ENCODE measurements around the gene ZDHHC5.

The ZDHHC5 gene

DNA sequence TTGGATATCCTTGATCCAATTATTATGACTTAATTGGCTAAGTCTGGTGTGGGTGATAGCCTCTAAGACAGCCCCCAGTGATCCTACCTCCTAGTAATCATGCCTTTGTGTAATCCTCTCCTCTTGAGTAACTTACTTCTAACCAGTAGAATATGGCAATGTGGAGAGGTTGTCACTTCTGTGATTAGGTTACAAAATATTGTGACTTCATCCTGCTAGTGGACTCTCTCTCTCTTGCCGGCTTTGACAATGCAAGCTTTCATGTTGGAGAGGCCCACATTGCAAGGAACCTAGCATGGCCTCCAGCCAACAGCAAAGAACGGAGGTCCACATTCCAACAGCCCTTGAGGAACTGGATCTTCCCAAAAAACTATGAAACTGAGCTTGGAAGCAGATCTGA lies 37.7 kb upstream of the ZDHHC5 start:
- Histone ChIP-seq H3K79me2 (ENCODE audit: low read length) (no peaks in the 10 kb centered on the region), H3K27me3 (replicated peaks; ENCODE audit: insufficient read depth, low read length) (no peaks in the 10 kb centered on the region), H3K9me3 (replicated peaks; ENCODE audit: insufficient read depth, low read length) (no peaks in the 10 kb centered on the region), H3K9ac (ENCODE audit: low read length) (no peak overlapping the region), H3K4me1 (ENCODE audit: low read length) (no peaks in the 10 kb centered on the region), H4K20me1 (ENCODE audit: insufficient read depth, low read length) (no peaks in the 10 kb centered on the region), H3F3A (ENCODE audit: insufficient read depth, low read length) (no peaks in the 10 kb centered on the region), H3K9me2 (replicated peaks; ENCODE audit: insufficient read depth, low read length) (no peaks in the 10 kb centered on the region), H3K27ac (ENCODE audit: low read length) (no peak overlapping the region), H3K4me2 (ENCODE audit: low read depth, low read length) (no peak overlapping the region), H3K36me3 (replicated peaks; ENCODE audit: insufficient read depth, low read length) (no peaks in the 10 kb centered on the region), H3K4me3 (ENCODE audit: low read length) (no peak overlapping the region), H2AFZ (ENCODE audit: low read length) (no peak overlapping the region)
- TF ChIP-seq EZH2 (optimal IDR thresholded peaks at IDR 0.05; ENCODE audit: low read depth, low read length) (no peak), EZH2phosphoT487 (IDR thresholded peaks at IDR 0.05; ENCODE audit: low read length) (no peak), CTCF (IDR thresholded peaks at IDR 0.05; ENCODE audit: low read length) (no peak)
- no peak for DNase-seq

DNA sequence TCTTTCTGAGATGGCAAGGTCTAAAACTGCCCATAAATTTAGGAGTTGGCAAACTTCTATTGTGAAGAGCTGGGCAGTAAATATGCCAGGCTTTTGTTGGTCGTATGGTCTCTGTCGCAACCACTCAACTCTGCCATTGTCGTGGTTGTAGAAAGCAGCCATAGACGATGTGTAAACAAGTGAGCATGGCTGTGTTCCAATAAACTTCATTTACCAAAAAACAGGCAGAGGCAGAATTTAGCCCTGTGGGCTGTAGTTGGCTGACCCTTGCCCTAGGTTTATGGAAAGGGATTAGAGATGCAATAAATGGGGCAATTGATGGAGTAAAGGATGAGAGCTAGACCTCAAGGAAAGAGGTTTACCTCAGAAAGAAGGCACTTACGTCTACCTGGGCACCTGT lies 35.8 kb upstream of the ZDHHC5 start:
- Histone ChIP-seq H3K4me3 (ENCODE audit: low read length) (no peak overlapping the region), H3F3A (ENCODE audit: insufficient read depth, low read length) (no peaks in the 10 kb centered on the region), H4K20me1 (ENCODE audit: insufficient read depth, low read length) (no peaks in the 10 kb centered on the region), H3K36me3 (replicated peaks; ENCODE audit: insufficient read depth, low read length) (no peaks in the 10 kb centered on the region), H3K9me2 (replicated peaks; ENCODE audit: insufficient read depth, low read length) (no peaks in the 10 kb centered on the region), H3K79me2 (ENCODE audit: low read length) (no peaks in the 10 kb centered on the region), H3K4me2 (ENCODE audit: low read depth, low read length) (no peak overlapping the region), H2AFZ (ENCODE audit: low read length) (no peak overlapping the region), H3K27ac (ENCODE audit: low read length) (no peak overlapping the region), H3K27me3 (replicated peaks; ENCODE audit: insufficient read depth, low read length) (no peaks in the 10 kb centered on the region), H3K9me3 (replicated peaks; ENCODE audit: insufficient read depth, low read length) (no peaks in the 10 kb centered on the region), H3K4me1 (ENCODE audit: low read length) (no peaks in the 10 kb centered on the region), H3K9ac (ENCODE audit: low read length) (no peak overlapping the region)
- DNase-seq = no peak
- TF ChIP-seq EZH2phosphoT487 (IDR thresholded peaks at IDR 0.05; ENCODE audit: low read length) (no peak), EZH2 (optimal IDR thresholded peaks at IDR 0.05; ENCODE audit: low read depth, low read length) (no peak)

DNA sequence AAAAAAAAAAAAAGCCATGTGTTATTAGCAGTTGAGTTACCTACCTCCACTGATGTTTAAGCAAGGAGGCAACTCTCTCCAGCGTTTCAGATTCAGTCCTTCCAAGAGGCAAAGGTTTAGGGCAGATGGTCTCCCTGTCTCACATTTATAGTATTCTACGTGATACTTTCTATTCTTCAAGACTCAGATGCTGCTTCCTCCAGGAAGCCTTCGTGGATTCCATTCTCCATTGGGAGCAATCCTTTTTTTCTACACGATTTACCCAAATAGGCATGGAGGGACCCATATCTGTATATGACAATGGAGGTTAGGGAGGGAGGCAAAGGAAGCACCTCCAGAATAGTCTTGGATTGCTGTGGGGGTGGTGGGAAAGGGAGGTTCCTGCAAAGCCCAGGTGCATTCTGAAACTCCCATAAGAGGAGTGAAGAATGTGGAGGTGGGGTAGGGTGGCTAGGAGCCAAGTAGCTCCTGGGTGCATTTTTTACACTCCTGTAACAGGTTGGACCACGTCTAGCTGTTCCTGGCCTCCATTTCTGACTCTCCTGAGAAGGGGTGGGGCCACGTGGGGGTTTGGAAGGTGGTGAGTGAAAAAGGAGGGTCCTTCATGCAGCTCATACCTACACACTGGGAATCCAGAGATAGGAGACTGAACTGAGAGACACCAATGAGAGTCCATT lies 34.4 kb upstream of the ZDHHC5 start:
- Histone ChIP-seq H3K4me2 (ENCODE audit: low read depth, low read length) (no peak overlapping the region), H3K27me3 (replicated peaks; ENCODE audit: insufficient read depth, low read length) (no peaks in the 10 kb centered on the region), H4K20me1 (ENCODE audit: insufficient read depth, low read length) (no peaks in the 10 kb centered on the region), H3K9me3 (replicated peaks; ENCODE audit: insufficient read depth, low read length) (no peaks in the 10 kb centered on the region), H3K4me1 (ENCODE audit: low read length) (no peaks in the 10 kb centered on the region), H3K9me2 (replicated peaks; ENCODE audit: insufficient read depth, low read length) (no peaks in the 10 kb centered on the region), H3K4me3 (ENCODE audit: low read length) (no peak overlapping the region), H3K36me3 (replicated peaks; ENCODE audit: insufficient read depth, low read length) (no peaks in the 10 kb centered on the region), H3F3A (ENCODE audit: insufficient read depth, low read length) (no peaks in the 10 kb centered on the region), H3K27ac (ENCODE audit: low read length) (no peak overlapping the region), H3K9ac (ENCODE audit: low read length) (no peak overlapping the region), H3K79me2 (ENCODE audit: low read length) (no peaks in the 10 kb centered on the region), H2AFZ (ENCODE audit: low read length) (no peak overlapping the region)
- DNase-seq = no peak
- TF ChIP-seq EZH2phosphoT487 (IDR thresholded peaks at IDR 0.05; ENCODE audit: low read length) (no peak), EZH2 (optimal IDR thresholded peaks at IDR 0.05; ENCODE audit: low read depth, low read length) (no peak), CTCF (IDR thresholded peaks at IDR 0.05; ENCODE audit: low read length) (no peak)

GRCh38 chr11:57634311-57634710 lies 33.6 kb upstream of the ZDHHC5 start:
- H3K4me2 ChIP-seq (ENCODE audit: low read depth, low read length) = no peak overlapping the region
- no peaks in the 10 kb centered on the region for H3K4me1 ChIP-seq (ENCODE audit: low read length)
- no peak overlapping the region for H3K4me3 ChIP-seq (ENCODE audit: low read length)
- no peak for DNase-seq
- no peak overlapping the region for H3K9ac ChIP-seq (ENCODE audit: low read length)
- no peaks in the 10 kb centered on the region for H3K36me3 ChIP-seq (replicated peaks; ENCODE audit: insufficient read depth, low read length)
- H3K27me3 ChIP-seq (replicated peaks; ENCODE audit: insufficient read depth, low read length) = no peaks in the 10 kb centered on the region
- H2AFZ ChIP-seq (ENCODE audit: low read length) = no peak overlapping the region
- no peaks in the 10 kb centered on the region for H4K20me1 ChIP-seq (ENCODE audit: insufficient read depth, low read length)
- H3F3A ChIP-seq (ENCODE audit: insufficient read depth, low read length) = no peaks in the 10 kb centered on the region
- H3K27ac ChIP-seq (ENCODE audit: low read length) = no peak overlapping the region
- no peaks in the 10 kb centered on the region for H3K9me2 ChIP-seq (replicated peaks; ENCODE audit: insufficient read depth, low read length)
- TF ChIP-seq CTCF (IDR thresholded peaks at IDR 0.05; ENCODE audit: low read length) (no peak), EZH2phosphoT487 (IDR thresholded peaks at IDR 0.05; ENCODE audit: low read length) (no peak), EZH2 (optimal IDR thresholded peaks at IDR 0.05; ENCODE audit: low read depth, low read length) (no peak)
- H3K79me2 ChIP-seq (ENCODE audit: low read length) = no peaks in the 10 kb centered on the region
- H3K9me3 ChIP-seq (replicated peaks; ENCODE audit: insufficient read depth, low read length) = no peaks in the 10 kb centered on the region

All from MM.1S (cell line).